Peyer's patch (tissue), 4 donors: ENCODE measurements around the gene SUPT20HL2. TPM values are rescaled to one million over a fixed set of nuclear protein-coding genes. Genes with fewer than 3 reads are reported as not detected.
A peak's percentile ranks its signal among the peaks of the same experiment; 100 is the strongest.

Source experiments
- DNase-seq, 3 donors: peaks; one replicate each; pipeline ENCODE4 v3.0.0-alpha.2; 2017 to 2019
- H3K27ac ChIP-seq, 4 donors: fragments of 200-600 bp; sonication (generic); one replicate each; pipeline ENCODE4 v1.5.1; 2016 to 2019
- H3K27me3 ChIP-seq, 2 donors: fragments of 200-600 bp; sonication (generic); one replicate each; pipeline ENCODE4 v1.5.1; 2019
- H3K36me3 ChIP-seq, 3 donors: fragments of 200-600 bp; sonication (generic); one replicate each; pipeline ENCODE4 v1.5.1; 2016 to 2019
- H3K4me1 ChIP-seq, 4 donors: fragments of 200-600 bp; sonication (generic); one replicate each; pipeline ENCODE4 v1.5.1; 2016 to 2019
- H3K4me3 ChIP-seq, 4 donors: fragments of 200-600 bp; sonication (generic); 1 replicate in 3 of 4; 2 replicates in 1 of 4; pipeline ENCODE4 v1.5.1; 2016 to 2019; ENCODE audit warnings: mild to moderate bottlenecking in 1 of 4
- H3K9me3 ChIP-seq, 4 donors: fragments of 200-600 bp; sonication (generic); one replicate each; pipeline ENCODE4 v1.5.1; 2016 to 2019; ENCODE audit warnings: mild to moderate bottlenecking in 1 of 4
- CTCF ChIP-seq, 6 experiments: fragments of 450-650 bp in 4 of 6; fragments of 200-600 bp in 2 of 6; sonication (generic) in 1 of 6; IDR thresholded peaks; one replicate each; pipeline ENCODE4 v1.5.1; 2017 to 2019; ENCODE audit warnings: antibody characterized with exemption in 6 of 6, mild to moderate bottlenecking in 3 of 6, moderate library complexity in 1 of 6
- POLR2A ChIP-seq, 2 donors: fragments of 450-650 bp; IDR thresholded peaks; one replicate each; pipeline ENCODE4 v1.5.1; 2017; ENCODE audit warnings: antibody characterized with exemption in 2 of 2, mild to moderate bottlenecking in 2 of 2, moderate library complexity in 2 of 2
- total RNA-seq, 4 donors: library from RNA; depleted of rRNA; stranded (reverse); fragments of >200 nt; gene quantifications; one replicate each; pipeline ENCODE4 v1.1.0, GENCODE V29; 2016

SUPT20HL2 gene
- total RNA-seq, 4 donors from 2014 or later: not detected

GRCh38 chrX:24301806-24302205 is 12.1 kb downstream of the SUPT20HL2 start:
- Histone ChIP-seq H3K9me3 (no peaks in the 10 kb centered on the region), H3K27ac (no peak overlapping the region), H3K4me1 (no peaks in the 10 kb centered on the region), H3K27me3 (no peaks in the 10 kb centered on the region), H3K4me3 (no peak overlapping the region), H3K36me3 (no peaks in the 10 kb centered on the region)
- DNase-seq: no peak
- no peak for TF ChIP-seq CTCF (IDR thresholded peaks at IDR 0.05)
- no peak for TF ChIP-seq POLR2A (IDR thresholded peaks at IDR 0.05)

DNA sequence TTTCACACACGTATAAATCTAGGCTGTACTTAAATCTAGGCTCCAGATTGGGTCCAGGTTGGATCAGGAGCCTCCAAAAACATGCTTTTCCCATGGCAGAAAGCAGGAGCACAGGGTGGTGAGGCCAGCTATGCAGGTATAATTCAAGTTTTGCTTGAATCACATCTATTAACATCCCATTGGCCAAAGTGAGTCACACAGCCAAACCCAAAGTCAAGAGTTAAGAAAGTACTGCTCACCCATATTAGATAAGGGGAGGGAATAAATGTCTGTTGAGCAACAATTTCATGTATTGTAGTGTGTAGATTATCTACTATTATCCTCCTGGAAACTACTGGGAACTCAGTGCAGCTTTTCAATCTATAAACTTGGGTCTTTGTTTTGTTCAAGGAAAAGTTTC is 12.8 kb downstream of the SUPT20HL2 start:
- no peaks in the 10 kb centered on the region for H3K4me1 ChIP-seq
- no peak for TF ChIP-seq POLR2A (IDR thresholded peaks at IDR 0.05)
- no peak for DNase-seq

DNA sequence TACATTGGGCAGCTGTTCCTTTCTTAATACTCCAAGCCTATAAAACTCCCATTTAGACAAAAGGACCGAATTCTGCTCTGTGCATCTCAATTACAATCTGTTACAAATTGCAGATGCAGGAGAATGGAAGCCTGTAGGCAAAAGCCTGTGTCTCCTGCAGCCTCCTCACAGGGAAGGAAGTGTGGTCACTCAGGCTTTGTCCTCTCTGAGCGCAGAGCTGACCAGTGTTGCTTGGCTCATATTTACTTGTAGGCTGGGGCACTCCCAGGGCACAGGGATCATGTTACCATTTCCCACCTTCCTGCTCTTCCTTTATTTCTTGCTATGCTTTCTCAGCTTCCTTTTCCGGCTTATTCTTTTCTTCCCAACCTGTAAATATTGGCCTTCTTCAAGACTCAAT is 15.7 kb downstream of the SUPT20HL2 start:
- no peak overlapping the region for H3K4me3 ChIP-seq
- H3K27ac ChIP-seq: no peak overlapping the region
- no peak for DNase-seq
- H3K4me1 ChIP-seq: no peaks in the 10 kb centered on the region
- no peak for TF ChIP-seq CTCF (IDR thresholded peaks at IDR 0.05)
- TF ChIP-seq POLR2A (IDR thresholded peaks at IDR 0.05): no peak
- no peaks in the 10 kb centered on the region for H3K36me3 ChIP-seq
- H3K9me3 ChIP-seq: no peaks in the 10 kb centered on the region
- H3K27me3 ChIP-seq: no peaks in the 10 kb centered on the region

More for the DNA sequence above, 12.8 kb downstream of the SUPT20HL2 start:
- Histone ChIP-seq H3K4me3 (no peak overlapping the region), H3K27ac (no peak overlapping the region), H3K27me3 (no peaks in the 10 kb centered on the region), H3K9me3 (no peaks in the 10 kb centered on the region), H3K36me3 (no peaks in the 10 kb centered on the region)

GRCh38 chrX:24294619-24295018 is 19.2 kb downstream of the SUPT20HL2 start:
- no peak overlapping the region for H3K27ac ChIP-seq
- H3K36me3 ChIP-seq: no peaks in the 10 kb centered on the region
- TF ChIP-seq POLR2A (IDR thresholded peaks at IDR 0.05) (no peak), CTCF (IDR thresholded peaks at IDR 0.05) (no peak)
- no peaks in the 10 kb centered on the region for H3K9me3 ChIP-seq
- no peaks in the 10 kb centered on the region for H3K27me3 ChIP-seq
- H3K4me3 ChIP-seq: no peak overlapping the region
- no peak for DNase-seq
- H3K4me1 ChIP-seq: no peaks in the 10 kb centered on the region

DNA sequence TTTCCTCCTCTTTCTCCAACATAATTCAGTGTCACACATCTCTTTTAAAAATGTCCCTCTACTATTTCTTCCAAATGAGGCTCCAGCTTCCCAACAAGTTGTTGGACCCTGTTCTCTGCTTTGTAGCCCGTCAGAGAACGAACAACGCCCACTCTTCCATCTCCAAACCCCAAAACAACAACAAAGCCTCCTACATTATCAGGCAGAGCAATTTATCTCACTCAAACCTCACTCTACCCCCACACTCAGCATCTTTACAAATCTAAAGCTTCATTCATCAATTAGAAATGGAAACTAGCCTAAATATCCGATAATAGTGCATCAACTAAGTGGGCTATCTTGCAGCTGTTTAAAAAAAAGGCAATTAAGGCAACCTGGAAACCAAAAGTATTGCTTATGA is 20.5 kb downstream of the SUPT20HL2 start:
- H3K27ac ChIP-seq: peak overlapping the region in 1 of 4 donors; percentile 42
- no peaks in the 10 kb centered on the region for H3K27me3 ChIP-seq
- DNase-seq: no peak
- TF ChIP-seq CTCF (IDR thresholded peaks at IDR 0.05) (no peak), POLR2A (IDR thresholded peaks at IDR 0.05) (no peak)
- H3K9me3 ChIP-seq: no peaks in the 10 kb centered on the region
- H3K36me3 ChIP-seq: no peaks in the 10 kb centered on the region
- H3K4me1 ChIP-seq: no peaks in the 10 kb centered on the region
- no peak overlapping the region for H3K4me3 ChIP-seq

- Histone ChIP-seq H3K4me1 (no peaks in the 10 kb centered on the region), H3K27ac (peak overlapping the region in 2 of 4 donors; percentile 30 to 45), H3K4me3 (no peak overlapping the region), H3K27me3 (no peaks in the 10 kb centered on the region), H3K9me3 (no peaks in the 10 kb centered on the region), H3K36me3 (no peaks in the 10 kb centered on the region)
- DNase-seq: no peak
- no peak for TF ChIP-seq POLR2A (IDR thresholded peaks at IDR 0.05)
- TF ChIP-seq CTCF (IDR thresholded peaks at IDR 0.05): no peak
These were observed 21.5 kb downstream of the SUPT20HL2 start for GRCh38 chrX:24292353-24292752.
